KG1 (cell line): ENCODE results near the gene OTX1.

Experiments used
- DNase-seq: peaks from one replicate; lab custom pipeline; 2025; lab: John Stamatoyannopoulos, UW

The OTX1 gene

DNA sequence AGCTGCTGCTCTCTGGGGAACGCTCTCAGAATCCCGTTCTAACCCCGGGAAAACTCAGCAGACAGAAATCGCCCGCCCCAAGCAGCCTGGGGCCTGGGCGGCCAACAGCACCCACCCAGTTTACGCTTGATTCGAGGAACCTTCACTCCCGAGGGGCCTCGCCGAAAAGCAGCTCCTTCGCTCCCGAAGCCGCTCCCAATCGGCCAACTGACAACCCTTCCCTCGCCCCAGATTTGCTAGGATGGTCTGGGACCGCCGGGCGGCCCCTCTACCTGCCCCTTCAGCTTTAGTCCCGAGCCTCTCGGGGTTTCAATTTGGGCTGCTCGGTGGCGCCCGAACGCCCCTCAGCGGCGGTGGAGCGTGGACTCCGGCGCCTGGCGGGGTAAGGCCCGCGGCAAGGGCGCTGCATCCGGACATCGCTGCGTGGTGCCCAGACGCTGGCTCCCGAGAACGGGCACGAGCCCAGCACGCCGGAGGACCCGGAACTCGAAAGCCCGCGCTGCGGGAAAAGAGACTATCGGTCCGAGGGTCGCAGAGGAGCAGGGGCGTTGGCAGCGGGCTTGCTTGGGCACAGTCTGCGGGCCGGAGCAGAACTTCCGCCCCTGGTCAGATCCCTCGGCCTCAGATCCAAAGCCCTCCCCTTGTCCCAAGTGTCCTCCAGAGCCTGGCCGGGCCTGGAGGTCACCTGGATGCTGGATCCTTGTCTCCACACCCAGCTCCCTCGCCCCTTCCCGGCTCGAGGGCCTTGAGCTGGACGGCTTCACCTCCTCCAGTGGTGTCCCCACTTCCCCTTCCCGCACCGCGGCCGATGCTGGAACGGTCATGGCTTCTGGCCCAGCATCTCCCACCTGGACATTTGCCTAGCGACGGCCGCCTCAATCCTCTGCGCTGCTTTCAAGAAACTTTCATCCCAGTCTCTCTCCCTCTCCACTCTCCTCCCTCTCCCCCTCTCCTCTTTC lies 3.0 kb upstream of the OTX1 start:
- no peak for DNase-seq

DNA sequence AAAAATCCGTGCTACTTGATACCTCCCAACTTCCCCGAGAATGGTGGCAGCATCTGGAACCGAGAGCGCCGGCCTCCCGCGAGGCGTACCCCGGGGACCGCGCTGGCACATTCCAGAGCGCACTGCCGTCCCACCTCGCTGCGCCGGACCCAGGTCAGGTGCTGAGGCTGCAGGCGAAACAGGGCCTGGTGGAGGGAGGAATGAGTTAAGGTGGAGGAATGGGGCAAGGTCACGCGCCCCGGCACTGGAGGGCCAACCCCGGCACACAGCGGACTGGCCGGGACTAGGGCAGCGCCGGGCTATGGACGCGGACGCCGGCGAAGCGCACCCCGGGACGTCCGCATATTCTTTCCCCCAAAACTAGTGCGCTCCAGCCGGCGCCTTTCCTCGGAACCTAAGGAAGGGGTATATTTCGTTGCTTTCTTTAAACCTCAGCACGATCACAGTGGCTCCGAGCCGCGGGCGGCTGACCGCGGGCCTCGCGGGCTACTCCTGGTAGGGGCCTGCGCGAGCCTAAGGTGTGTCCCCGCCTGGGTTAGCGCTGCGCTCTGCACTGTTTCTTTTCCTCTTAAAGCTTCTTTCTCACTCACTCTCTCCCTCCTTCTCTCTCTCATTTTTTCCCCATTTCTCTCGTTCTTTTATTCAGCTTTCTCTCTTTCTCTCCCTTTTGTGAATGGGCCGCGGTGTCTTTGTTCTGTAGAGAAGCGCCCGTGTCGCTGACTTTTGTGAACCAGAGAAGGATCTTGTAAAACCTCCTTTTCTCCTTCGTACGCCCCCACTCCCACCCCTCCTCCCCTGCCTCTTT lies 2.1 kb upstream of the OTX1 start:
- DNase-seq = no peak

DNA sequence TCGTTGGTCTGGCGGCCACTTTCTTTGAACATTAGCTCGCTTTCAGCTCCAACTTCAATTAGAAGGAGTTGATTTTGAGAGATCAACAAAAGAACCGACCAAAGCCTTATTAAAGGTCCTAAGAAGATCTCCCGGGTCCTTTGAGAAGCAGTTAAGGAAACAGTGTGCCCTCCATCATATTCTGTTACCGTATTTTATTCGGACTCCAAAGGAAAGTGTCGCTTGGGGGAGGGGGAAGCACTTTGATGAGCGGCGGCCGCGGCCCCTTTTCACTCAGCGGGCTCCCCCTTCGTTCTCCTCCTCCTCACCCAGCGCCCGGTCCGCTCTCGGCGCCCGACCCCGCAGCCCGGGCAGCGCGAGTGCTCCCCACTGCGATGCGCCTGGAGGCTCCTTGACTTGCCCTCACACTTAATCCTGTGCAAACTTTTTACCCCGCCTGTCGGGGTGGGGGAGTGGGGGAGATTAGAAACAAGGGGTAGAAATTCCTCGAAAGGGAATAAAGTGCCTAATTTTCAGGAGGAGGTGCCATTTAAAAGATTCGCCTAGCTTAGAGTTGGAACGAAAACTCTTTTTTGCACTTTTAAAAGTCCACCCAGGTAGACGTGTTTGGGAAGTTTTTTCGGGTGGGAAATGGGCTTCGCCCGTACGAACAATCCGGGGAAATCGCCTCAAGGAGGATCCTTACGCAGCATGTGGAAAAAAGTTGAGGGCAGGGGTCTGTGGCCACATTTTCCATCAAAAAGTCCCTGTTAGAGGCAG lies 1.2 kb upstream of the OTX1 start:
- no peak for DNase-seq

GRCh38 chr2:63049970-63050333 lies 678 bp upstream of the OTX1 start:
- DNase-seq = no peak

DNA sequence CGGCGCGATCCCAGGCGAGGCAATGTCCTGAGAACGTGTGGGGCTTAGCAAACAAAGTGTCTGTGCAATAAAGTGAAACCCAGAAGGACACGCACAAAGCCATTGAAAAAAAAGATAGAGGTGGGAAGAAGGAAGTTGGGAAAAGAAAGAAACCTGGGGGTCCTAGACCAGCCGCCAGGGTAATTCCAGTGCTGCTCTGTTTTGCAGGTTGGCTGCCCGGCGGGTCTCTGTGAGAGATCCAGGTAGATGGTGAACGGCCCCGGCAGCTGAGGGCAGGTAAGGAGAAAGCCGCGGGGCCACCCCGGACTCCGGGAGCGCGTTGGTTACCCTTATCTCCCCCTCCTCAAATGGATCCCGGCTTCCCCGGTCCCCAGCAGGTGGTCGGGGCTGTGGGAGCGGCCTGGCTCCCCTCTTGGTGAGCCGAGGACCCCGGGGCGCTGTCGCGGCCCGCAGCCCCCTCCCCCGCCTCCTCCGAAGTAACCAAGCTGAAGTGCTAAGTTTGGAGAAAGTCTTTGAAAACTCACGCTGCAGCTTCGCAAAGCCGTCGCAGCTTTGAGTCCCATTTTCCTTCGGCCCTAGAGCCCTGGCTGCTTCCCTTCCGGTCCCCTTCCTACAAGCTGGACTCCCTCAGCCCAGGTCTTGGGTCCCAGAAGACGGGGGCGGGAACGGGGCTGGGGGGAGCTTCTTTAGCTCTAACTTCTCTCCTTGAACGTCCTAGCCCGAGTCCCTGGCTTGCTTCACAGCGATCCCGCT lies 588 bp downstream of the OTX1 start:
- no peak for DNase-seq

DNA sequence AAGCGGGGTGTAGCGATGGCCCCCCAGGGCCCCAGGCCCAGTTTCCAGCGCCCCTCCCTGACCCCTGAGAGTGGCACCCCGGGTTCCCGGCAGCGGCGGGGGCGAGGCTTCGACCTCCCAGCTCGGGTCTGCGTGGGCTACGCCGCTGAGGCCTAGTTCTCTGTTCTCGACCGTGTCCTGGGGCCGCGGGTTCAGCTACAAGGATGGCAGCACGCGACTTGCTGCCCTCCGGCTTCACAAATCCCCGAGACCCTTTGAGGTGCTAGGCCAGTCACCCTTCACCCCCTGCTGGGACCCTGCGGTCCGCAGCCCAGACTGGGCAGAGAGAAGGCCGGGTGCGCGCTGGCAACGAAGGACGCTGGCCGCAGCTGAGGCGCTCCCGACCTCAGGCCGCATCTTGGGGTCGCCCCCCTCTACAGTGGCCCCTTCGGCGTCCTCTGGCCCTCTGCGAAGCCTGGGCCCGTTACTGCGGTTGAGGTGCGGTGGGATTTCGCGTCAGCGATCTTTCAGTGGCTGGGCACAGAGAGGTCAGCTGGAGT lies 1.2 kb downstream of the OTX1 start:
- no peak for DNase-seq

DNA sequence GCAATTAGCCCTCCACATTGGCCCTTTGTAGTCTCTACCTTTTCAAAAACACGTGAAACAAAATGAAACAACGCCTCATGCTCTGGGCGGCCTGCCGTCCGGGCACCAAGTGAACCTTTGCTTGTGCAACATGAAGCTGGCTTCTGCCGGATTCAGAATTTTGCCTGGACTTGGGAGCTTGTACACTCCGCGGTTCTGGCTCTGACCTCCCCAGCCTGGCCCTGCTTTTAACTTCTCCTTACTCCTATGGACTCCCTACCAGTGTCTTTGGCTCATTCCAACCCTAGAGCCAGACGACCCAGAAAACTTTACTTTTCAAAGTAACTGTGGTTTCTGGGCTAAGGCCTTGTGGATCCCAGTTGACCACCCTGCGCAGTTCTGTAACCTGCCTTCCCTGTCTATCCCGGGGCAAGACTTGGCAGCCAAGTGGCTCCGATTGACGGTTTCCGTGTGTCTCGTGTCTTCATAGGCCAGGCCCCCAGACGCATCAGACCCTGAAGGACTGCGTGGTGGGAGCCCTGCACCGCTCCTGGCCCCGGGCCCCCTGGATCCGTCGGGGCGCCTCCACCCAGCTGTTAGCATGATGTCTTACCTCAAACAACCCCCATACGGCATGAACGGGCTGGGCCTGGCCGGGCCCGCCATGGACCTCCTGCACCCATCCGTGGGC lies 1.9 kb downstream of the OTX1 start:
- no peak for DNase-seq

DNA sequence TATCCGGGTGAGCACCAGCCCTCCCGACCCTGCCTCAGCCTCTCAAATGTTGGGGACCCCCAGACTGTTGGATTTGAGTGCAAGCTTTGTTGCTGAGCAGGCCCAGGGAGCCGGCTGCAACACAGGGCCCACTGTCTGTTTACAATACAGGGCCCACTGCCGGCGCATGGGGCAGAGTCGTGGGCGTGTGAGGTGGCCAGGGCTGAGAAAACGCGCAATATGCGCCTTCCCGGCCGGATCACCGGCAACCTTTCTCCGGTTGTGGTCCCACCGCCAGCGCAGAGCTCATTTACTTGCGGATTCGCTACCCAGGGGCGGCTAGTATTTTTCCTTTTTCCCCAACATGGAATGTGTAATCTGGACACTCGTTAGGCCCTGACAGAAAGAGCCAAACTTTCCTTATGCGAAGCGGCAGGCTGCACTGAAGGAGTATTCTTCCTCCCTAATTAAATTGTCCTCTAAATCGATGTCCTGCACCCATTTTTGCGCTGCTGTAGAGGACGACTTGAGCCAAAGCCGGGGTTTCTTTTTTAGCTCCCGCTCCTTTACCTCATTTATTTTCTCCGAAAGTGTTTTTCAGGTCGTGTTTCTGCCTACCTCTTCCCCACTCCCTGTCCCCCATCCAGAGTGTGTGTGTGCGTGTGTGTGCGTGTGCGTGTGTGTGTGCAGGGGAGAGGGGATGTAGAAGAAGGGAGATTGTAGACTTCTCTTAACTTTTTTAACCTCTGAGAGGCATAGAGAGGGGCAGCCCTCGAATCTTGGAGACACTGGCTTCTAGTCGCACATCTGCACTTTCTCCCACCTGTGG lies 2.7 kb downstream of the OTX1 start:
- DNase-seq = no peak

GRCh38 chr2:63053889-63054602 lies 3.4 kb downstream of the OTX1 start:
- no peak for DNase-seq

DNA sequence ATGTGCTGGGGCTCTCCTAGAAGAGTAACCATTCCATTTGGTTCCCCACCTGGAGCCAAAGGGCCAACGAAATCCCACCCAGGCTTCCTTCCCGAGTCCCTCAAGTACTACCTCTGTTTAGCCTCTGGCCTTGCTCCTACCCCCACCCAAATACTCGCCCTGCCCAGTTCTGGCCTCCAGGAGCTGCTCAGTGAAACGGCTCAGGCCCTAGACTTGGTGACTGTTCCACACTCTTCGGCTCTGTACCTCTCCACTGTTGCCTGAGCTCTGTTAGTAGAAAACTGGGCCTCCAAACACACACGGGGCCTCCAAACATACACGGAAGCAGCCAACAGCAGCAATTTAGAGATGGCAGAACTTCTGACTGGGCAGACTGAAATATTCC lies 4.2 kb downstream of the OTX1 start:
- no peak for DNase-seq

DNA sequence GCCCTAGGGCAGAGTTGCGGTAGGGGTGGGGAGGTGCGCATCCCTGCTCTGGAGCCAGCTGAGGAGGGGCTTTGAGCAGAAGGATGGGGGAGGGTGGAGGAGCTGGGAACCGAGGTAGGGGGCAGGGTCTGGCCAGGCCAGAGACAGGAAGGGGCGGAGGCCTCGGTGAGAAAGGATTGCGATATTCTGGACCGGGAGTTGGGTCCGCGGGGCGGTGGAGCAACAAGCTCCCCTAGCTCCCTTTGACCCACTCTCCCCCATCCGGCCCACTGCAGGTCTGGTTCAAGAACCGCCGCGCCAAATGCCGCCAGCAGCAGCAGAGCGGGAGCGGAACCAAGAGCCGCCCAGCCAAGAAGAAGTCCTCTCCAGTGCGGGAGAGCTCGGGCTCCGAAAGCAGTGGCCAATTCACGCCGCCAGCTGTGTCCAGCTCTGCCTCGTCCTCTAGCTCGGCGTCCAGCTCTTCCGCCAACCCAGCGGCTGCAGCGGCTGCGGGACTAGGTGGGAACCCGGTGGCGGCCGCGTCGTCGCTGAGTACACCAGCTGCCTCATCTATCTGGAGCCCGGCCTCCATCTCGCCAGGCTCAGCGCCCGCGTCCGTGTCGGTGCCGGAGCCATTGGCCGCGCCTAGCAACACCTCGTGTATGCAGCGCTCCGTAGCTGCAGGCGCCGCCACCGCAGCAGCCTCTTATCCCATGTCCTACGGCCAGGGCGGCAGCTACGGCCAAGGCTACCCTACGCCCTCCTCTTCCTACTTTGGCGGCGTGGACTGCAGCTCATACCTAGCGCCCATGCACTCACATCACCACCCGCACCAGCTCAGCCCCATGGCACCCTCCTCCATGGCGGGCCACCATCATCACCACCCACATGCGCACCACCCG lies 4.8 kb downstream of the OTX1 start:
- no peak for DNase-seq

DNA sequence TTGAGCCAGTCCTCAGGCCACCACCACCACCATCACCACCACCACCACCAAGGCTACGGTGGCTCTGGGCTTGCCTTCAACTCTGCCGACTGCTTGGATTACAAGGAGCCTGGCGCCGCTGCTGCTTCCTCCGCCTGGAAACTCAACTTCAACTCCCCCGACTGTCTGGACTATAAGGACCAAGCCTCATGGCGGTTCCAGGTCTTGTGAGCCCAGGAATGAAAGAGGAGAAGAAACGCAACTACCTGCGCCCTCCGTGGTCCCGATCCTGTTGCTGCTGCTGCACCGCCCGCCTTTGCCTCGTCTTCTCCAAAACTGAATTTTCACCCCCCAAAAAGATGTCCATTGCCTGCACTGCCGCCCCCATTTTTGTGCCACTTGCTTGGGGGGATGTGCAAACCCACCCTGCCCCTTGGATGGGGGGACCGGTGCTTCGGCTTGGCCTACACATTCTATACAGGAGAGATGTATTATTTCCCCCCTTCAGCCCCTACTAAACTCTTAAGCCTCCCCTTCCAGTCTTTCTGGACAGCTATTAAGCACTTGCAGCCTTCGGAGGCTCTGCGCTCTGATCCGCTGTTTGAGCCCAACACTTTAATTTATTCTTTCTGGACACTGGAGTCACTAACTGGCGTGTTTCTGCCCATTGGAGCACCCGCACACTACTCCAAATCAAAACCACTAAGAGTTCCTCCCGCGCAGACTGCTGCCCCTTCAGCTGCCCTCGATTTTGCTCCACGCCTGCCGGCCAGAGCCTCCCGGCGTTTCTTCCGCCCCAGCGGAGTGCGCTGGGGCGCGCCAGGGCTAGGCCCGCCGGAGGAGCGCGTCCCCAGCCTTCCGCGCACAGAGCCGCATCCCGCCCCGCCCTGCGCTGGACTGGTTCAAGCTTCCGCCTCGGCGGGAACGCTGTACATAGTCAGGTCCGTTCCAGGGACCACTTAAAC lies 5.7 kb downstream of the OTX1 start:
- DNase-seq = no peak

GRCh38 chr2:63057249-63058143 lies 6.9 kb downstream of the OTX1 start:
- DNase-seq = no peak

- DNase-seq = peak; percentile 39
These were observed 7.7 kb downstream of the OTX1 start for GRCh38 chr2:63058144-63058920.
